ENCODE results near the gene ENTHD1.

GRCh38 chr22:39845529-39845928 lies 48.0 kb downstream of the ENTHD1 start:
- no peak for TF ChIP-seq POLR2A (IDR thresholded peaks at IDR 0.05; ENCODE audit: low read length)
- no peak for TF ChIP-seq GATA1 (IDR thresholded peaks at IDR 0.05; ENCODE audit: low read depth, low read length)
